Superior temporal gyrus (tissue), 1 donor: ENCODE results near the gene IDI2.
A peak's percentile ranks its signal among the peaks of the same experiment; 100 is the strongest.
"Not testable (repeated sequence)": the region's sequence is repeated elsewhere in the genome, so short reads cannot be mapped to it uniquely, and the experiment has no call there.

Experiments used
- DNase-seq: peaks from one replicate; pipeline ENCODE4 v3.0.0-alpha.2; 2016; ENCODE audit errors: extremely low spot score

The IDI2 gene

GRCh38 chr10:1047937-1048336, 22.3 kb upstream of the IDI2 start:
- no peak for DNase-seq

- DNase-seq = no peak
Observed at GRCh38 chr10:1045415-1045814, 19.8 kb upstream of the IDI2 start.

GRCh38 chr10:1044964-1045363, 19.3 kb upstream of the IDI2 start:
- DNase-seq = no peak

- no peak for DNase-seq
Observed at GRCh38 chr10:1044146-1044545, 18.5 kb upstream of the IDI2 start.

- DNase-seq = no peak
Observed at GRCh38 chr10:1043532-1043995, 17.9 kb upstream of the IDI2 start.

GRCh38 chr10:1041514-1041913, 15.9 kb upstream of the IDI2 start:
- DNase-seq = no peak

GRCh38 chr10:1040133-1040532, 14.5 kb upstream of the IDI2 start:
- DNase-seq = no peak

- DNase-seq = not testable (repeated sequence)
Observed at GRCh38 chr10:1038769-1039168, 13.1 kb upstream of the IDI2 start.

- DNase-seq = peak; percentile 54
Observed at GRCh38 chr10:1037098-1037497, 11.4 kb upstream of the IDI2 start.

- DNase-seq = no peak
Observed at GRCh38 chr10:1036341-1036791, 10.7 kb upstream of the IDI2 start.

- peak; percentile 75 for DNase-seq
Observed at GRCh38 chr10:1035201-1035600, 9.5 kb upstream of the IDI2 start.

- peak; percentile 84 for DNase-seq
Observed at GRCh38 chr10:1034758-1035157, 9.1 kb upstream of the IDI2 start.

GRCh38 chr10:1033601-1034000, 7.9 kb upstream of the IDI2 start:
- DNase-seq = no peak

- DNase-seq = no peak
Observed at GRCh38 chr10:1029838-1030237, 4.2 kb upstream of the IDI2 start.

- no peak for DNase-seq
Observed at GRCh38 chr10:1026578-1026977, 919 bp upstream of the IDI2 start.

GRCh38 chr10:1024103-1024502, 1.6 kb downstream of the IDI2 start:
- no peak for DNase-seq

- peak; percentile 78 for DNase-seq
Observed at GRCh38 chr10:1022413-1022812, 3.2 kb downstream of the IDI2 start.

GRCh38 chr10:1020958-1021357, 4.7 kb downstream of the IDI2 start:
- no peak for DNase-seq

- no peak for DNase-seq
Observed at GRCh38 chr10:1020460-1020859, 5.2 kb downstream of the IDI2 start.

GRCh38 chr10:1019362-1019761, 6.3 kb downstream of the IDI2 start:
- DNase-seq = no peak

- no peak for DNase-seq
Observed at GRCh38 chr10:1015688-1016087, 10.0 kb downstream of the IDI2 start.

GRCh38 chr10:1011696-1012095, 14.0 kb downstream of the IDI2 start:
- no peak for DNase-seq

GRCh38 chr10:1010703-1011102, 15.0 kb downstream of the IDI2 start:
- DNase-seq = no peak

- not testable (repeated sequence) for DNase-seq
Observed at GRCh38 chr10:1009947-1010346, 15.7 kb downstream of the IDI2 start.

GRCh38 chr10:1009071-1009494, 16.6 kb downstream of the IDI2 start:
- no peak for DNase-seq
